OCI-M2 (cell line): Measurements from ENCODE around the gene GMPPB.
"Not testable (repeated sequence)": the region's sequence is repeated elsewhere in the genome, so short reads cannot be mapped to it uniquely, and the experiment has no call there.

ENCODE experiments used
- DNase-seq: peaks from one replicate; lab custom pipeline; 2025; ENCODE audit not compliant: unreplicated experiment; lab: John Stamatoyannopoulos, UW

GMPPB gene

GRCh38 chr3:49723628-49724551, at the start of gene GMPPB:
Gene GMPPB (minus strand): TSS chr3:49723951. CDS start chr3:49723726, 225 bp downstream.
- DNase-seq = peak; percentile 45

DNA sequence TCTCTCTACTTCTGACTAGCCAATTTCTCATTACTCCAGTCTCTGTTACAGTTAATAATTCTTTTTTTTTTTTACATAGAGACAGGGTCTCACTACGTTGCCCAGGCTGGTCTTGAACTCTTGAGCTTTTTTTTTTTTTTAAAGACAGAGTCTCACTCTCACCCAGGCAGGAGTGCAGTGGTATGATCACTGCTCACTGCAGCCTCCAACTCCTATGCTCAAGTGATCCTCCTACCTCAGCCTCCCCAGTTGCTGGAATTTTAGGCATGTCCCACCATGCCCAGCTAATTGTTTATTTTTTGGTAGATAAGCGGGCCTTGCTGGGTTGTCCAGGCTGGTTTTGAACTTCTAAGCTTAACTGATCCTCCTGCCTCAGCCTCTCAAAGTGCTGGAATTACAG, 49.0 kb upstream of the GMPPB start:
- DNase-seq = no peak

DNA sequence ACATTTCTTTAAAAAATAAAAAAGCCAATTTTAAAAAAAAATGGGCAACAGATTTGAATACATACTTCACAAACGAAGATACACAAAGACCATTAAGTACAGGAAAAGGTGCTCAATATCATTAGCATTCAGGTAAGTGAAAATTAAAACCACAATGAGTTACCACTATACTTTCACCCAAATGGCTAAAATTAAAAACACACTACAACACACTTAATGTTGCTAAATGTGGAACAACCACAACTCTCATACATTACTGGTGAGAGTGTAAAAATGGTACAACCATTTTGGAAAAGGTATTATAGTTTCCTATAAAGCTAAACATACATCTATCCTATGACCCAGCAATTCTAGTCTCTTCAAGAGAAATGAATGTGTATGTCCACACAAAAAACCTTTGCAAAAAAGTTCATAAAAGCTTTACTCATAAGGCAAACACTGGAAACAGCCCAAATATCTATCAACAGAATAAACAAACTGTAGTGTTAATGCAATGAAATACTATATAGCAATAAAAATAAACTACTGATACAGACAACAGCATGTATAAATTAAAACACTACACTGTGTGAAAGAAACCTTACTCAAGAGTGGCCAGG, 47.7 kb upstream of the GMPPB start:
- no peak for DNase-seq

- no peak for DNase-seq
Observed at GRCh38 chr3:49769926-49770325, 46.2 kb upstream of the GMPPB start.

GRCh38 chr3:49769286-49769915, 45.6 kb upstream of the GMPPB start:
- DNase-seq = no peak

DNA sequence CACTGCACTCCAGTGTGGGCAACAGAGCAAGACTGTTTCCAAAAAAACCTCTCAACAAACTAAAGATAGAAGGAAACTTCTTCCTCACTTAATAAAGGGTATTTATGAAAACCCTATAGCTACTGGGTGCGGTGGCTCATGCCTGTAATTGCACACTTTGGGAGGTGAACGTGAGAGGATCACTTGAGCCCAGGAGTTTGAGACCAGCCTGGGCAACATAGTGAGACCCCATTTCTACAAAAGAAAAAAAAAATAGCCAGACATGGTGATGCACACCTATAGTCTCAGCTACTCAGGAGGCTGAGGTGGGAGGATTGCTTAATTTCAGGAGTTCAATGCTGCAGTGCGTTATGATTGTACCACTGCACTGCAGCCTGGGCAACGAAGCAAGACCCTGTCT, 40.2 kb upstream of the GMPPB start:
- no peak for DNase-seq

- DNase-seq = no peak
Observed at GRCh38 chr3:49761661-49762060, 37.9 kb upstream of the GMPPB start.

GRCh38 chr3:49759226-49759625, 35.5 kb upstream of the GMPPB start:
- no peak for DNase-seq

DNA sequence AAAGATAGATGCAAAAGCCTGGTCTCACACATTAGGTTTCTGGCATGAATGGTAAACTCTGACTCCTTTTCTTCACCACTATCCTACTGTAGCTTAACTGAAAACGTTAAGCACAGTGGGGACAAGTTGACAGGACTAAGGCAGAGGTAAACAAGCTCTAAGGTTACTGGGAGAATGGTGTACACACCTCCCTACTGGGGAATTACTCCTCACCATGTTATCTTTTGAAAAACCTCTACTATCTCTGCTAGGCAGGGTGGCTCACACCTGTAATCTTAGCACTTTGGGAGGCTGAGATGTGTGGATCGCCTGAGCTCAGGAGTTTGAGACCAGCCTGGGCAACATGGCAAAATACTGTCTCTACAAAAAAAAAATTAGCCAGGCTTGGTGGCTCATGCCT, 33.4 kb upstream of the GMPPB start:
- DNase-seq = no peak

DNA sequence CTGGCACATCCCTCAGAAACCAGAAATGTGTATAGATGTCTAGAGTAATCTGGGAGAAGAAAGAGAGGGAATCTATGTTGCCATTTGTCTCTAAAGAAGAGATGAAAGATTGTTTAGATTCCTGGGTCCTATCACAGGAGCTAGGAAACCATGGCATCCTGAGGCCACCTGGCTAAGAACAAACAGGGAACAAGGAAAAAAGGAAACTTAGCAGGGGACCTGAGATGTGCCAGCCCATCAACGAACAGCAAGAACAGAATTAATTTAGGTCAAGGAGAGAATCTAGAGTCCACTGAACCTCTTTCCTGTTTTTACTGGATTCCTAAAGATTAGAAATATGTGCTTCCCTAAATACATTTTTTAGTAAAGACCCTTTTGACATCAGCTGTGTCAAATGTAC, 32.3 kb upstream of the GMPPB start:
- no peak for DNase-seq

GRCh38 chr3:49754536-49754935, 30.8 kb upstream of the GMPPB start:
- no peak for DNase-seq

DNA sequence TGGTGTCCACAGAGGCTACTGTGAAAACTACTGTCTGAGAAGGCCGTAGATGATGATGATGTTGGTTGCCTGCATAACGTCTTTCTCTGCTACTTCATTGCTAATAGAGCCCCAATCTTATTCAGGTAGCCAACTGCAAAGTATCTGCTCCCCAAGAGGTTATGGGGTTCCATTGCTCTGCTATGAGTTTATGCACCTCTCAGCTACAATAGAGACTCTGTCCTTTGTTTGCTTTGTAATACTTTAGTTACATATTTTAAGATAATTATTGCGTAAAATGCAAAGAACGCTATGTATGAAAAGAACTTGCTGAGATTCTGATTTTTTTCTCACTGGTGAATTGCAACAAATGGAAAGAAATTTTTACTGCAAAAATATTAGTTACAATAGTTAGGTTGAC, 27.8 kb upstream of the GMPPB start:
- no peak for DNase-seq

- DNase-seq = no peak
Observed at GRCh38 chr3:49750056-49750455, 26.3 kb upstream of the GMPPB start.

GRCh38 chr3:49748874-49749273, 25.1 kb upstream of the GMPPB start:
- not testable (repeated sequence) for DNase-seq

- DNase-seq = no peak
Observed at GRCh38 chr3:49747792-49748480, 24.2 kb upstream of the GMPPB start.

DNA sequence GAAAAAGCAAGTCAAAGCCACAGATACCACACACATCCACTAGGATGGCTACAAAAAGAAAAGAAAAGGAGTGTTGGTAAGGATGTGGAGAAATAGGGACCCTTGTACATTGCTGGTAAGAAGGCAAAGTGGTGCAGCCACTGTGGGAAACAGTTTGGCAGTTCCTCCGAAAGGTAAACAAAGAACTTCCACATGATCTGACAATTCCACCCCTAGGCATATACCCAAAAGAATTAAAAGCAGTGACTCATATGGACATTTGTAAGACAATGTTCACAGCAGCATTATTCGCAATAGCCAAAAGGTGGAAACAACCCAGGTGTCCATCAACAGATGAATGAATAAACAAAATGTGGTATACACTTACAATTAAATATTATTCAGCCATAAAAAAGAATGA, 22.2 kb upstream of the GMPPB start:
- DNase-seq = no peak

DNA sequence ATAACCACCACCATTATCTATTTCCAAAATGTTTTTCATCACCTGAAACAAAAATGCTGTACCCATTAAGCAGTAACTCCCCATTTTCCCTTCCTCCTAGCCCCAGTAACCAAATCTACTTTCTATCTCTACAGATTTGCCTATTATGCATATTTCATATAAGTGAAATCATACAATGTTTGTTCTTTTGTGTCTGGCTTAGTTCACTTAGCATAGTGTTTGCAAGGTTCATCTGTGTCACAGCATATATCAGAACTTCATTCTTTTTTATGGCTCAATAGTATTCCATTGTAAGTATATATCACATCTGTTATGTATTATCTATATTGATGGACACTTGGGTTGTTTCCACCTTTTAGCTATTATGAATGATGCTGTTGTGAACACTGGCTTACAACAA, 16.7 kb upstream of the GMPPB start:
- no peak for DNase-seq

- DNase-seq = no peak
Observed at GRCh38 chr3:49738067-49738713, 14.4 kb upstream of the GMPPB start.

DNA sequence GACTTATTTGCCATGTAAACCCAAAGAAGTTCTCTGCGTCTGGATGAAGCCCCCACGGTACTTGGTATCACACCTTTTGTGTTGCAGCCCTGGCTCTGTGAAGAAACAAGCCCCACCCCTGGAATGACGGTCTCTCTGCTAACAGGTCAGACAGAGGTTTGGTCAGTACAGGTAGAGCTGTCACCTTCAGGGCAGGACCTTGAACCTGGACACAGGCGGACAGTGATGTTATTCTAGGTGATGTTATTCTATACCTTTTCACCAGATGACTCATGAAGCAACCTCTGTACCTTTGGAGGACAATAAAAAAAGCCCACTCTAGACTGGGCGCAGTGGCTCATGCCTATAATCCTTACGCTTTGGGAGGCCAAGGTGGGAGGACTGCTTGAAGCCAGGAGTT, 11.0 kb upstream of the GMPPB start:
- no peak for DNase-seq

- no peak for DNase-seq
Observed at GRCh38 chr3:49733551-49733950, 9.8 kb upstream of the GMPPB start.

DNA sequence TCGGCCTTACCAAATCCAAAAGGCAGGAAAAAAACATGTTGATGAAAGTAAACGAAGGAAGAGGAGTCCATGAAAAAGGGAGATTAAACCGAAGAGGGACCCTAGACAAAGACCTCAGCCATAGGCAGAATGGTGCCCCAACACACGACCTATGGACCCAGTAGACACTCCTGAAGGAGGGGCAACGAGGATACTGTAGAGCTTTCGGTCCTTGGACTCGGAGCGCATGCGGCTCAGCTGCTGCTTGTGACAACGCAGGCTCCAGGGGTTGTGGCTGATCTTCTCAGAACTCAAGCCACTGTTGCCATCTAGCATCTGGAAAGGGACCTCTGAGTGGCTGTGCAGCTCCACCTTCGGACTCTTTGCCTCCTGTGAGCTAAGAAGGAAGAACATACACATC, 8.8 kb upstream of the GMPPB start:
- DNase-seq = no peak
